GM21526 (cell line): Measurements from ENCODE around the gene LYSMD4.

ENCODE experiments used
- ATAC-seq: cut with Tn5 transposase; IDR thresholded peaks from one replicate; pipeline ENCODE4 v1.9.1; 2021; ENCODE audit warnings: moderate library complexity; ENCODE audit not compliant: unreplicated experiment, low FRiP score

LYSMD4 gene

DNA sequence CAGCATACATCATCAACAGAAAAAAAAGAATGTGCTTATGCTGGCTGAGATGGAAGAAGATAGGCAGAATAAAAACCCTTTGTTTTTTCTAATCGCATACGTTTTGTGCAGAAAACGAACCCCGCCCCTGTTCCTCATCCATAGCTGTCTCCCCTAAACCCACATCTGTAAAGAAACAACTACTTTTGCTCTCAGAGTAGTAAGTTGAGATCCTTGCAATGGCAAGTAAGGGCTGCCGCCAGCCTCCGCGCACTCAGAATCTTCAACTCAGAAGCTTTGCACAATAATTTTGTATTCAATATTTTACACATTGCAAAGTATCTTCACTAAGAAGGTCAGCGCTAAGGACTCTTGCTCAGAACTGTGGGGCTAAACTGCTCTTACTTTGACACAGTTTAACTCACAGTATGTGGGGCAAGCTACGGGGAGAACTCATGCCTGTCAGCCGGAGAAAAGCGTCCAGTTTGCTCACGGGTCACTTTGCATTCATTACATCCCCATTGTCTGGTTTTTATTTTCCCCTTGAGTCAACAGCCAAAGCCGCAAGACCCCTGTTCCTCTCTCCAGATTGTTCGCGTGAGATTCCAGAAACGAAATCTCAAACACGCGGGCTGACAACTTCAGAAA is 1.0 kb downstream of the LYSMD4 start:
- ATAC-seq, result no peak

DNA sequence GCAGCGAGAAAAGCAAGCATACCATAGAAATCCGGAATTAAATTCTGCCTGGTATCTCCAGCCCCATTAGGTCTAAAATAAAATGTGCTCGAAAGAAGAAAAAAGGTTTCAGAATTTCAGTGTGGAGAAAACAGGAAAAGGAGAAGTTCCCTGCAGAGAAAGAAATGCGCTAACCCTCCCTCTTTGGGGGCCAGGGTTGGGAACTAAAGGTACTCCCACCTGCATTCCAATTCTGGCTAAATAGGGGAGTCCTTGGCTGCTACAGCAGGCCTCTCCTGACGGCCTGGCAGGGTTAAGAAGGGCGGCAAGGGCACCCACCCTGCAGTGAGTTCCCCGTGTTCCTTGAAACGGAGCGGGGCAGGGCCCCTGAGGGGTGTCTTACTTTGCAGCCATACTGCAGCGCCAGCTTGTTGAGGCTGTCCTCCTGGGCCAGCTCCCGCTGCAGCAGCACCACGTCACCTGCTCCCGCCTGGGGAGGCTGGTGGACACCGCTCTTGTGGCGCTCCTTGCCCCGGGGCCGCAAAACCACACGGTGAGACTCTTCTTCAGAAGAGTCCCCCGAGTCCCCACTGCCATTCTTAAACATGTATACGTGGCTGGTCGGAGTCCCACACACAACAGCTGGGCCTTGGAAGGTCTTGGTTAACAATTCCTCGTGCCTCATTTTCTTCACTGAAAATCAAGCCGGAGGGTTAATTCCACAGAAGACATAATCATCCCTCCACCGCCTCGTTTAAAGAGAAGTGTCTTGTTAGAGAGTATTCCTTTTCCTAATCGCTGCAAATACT is 1.7 kb downstream of the LYSMD4 start:
- ATAC-seq, result no peak

DNA sequence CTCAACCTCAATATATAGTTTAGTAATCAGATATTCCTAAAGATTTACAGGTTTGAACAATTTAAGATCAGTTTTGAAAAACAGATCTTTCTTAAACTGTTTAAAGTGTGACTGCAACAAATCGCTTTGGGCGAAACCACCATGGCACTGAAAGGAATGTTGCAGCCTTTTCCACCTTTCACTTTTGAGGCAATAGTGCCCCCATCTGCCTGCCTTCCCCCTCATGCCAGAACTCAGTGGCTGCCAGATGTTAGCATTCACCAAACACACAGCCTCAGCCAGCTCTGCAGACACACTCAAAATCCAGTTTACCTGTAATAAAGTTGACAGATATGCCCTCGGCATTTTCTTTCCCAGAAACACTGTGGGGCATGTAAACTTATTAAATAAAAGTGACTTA is 3.3 kb downstream of the LYSMD4 start:
- ATAC-seq, result no peak

DNA sequence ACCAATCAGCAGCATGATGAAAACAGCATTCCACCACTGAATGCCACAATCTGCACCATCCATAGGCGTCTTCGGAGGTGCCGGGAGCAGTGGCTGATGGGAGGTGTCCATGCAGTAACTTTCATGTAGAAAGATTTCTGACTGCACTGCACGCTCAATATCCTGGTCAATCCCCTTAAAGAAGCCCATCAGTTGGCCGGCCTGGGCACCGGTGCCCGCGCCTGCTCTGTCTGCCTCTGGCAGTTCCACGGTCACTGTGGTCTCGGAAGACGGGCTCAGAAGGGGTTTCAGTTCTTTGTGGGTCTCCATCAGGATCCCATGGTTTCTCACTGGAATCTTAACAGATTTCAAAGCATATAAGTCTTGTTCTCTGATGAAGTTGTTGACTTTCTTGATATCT is 3.9 kb downstream of the LYSMD4 start:
- ATAC-seq, result no peak

DNA sequence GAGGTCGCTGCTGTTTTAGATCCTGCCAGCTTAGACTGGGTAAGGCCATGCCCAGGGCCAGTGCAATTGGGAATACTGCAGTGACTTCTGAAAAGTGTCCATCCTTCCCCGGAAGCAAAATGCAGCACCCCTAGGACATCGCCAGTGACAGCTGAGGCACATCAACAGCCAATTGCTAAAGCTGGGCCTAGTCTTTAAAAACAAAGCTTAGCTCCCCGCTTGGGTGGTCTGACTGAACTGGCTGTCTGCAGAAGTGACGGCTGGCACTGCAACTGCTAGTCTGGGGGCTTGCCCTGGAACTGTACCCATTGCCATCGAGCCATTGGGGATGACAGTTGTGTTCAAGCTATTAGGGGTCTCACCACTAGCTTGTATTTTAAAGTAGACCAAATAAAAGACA is 4.3 kb downstream of the LYSMD4 start:
- ATAC-seq, result no peak

DNA sequence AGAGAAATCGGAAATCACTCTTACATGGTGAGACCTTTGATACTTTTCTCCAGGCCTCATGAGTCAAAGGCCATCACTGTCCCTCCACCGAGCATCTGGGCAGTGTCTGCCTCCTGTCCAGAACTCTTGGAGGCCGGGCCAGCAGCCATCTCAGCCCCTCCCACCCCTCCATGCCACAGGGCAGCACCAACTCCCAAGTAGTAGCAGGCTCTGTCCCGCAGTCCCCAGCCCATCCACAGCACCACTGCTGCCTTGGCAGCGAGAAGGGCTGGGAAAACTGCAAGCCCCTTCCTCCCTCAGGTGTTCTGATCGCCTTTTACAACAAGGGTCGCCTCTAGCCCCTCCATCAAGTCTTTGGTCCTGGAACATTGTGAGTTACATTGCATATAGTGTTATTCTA is 5.5 kb downstream of the LYSMD4 start:
- ATAC-seq, result no peak

DNA sequence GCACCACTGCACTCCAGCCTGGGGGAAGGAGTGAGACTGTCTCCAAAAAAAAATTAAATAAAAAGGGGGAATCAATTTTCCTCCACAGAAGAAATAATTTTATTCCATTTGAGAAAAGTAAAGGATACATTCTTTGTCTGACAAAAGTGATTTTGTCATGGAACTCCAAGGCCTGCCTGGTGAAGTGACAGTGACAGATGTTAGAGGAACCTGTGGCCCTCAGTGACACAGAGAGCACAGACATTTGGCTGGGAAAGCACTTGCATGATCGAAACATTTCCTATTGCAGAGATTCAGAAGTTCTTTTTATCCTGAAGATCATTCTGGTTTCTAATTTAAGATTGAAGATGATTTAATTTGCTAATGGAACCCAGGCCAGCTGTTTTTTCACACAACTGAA is 5.9 kb downstream of the LYSMD4 start:
- no peak for ATAC-seq

DNA sequence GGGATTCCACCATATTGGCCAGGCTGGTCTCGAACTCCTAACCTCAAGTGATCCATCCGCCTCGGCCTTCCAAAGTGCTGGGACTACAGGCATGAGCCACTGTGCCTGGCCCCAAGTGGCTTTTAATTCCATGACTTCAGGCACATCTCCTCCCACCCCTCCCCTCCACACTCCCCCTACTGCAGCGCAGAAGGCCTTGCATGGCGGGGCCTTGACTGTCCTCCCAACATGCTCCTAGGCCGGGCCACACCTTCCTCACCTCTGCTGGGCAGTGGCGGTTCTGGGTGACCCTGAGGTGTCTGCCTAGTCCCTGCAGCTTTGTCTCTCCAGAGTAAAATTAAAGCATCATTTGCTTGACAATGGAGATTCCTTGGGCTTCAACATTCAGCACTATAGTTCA is 6.9 kb downstream of the LYSMD4 start:
- no peak for ATAC-seq

DNA sequence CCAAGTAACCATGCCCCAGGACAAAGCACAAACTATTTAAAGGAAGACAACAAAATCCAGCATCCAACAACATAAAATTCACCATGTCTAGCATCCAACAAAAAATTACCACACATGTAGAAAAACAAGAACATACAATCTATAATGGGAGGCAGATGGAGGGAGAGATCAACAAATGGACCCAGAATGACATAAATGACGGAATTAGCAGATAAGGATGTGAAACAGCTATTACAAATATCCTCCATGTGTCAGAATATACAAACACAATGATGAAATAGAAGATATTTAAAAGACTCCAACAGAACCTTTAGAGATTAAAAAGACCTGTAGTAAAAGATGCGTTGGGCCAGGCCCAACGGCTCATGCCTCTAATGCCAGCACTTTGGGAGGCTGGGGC is 10.8 kb downstream of the LYSMD4 start:
- no peak for ATAC-seq

DNA sequence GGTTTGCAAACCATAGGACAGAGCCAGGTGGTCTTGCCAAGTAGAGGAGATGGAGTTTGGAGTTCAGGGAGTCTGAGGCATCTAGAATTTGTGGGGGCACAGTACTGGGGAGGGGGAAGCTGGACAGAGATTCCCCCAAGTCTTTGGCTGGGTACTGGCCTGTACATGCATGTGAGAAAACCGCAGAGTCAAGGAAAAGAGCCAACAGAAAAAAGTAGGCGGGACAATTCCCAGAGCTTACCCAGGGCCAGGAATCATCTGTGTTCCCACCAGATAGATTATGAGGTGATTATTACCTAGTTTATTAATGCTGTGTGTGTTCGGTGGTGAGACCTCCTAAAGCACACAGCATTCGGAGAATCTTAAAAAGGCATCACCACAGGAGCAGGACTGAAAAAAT is 11.3 kb downstream of the LYSMD4 start:
- ATAC-seq, result no peak

DNA sequence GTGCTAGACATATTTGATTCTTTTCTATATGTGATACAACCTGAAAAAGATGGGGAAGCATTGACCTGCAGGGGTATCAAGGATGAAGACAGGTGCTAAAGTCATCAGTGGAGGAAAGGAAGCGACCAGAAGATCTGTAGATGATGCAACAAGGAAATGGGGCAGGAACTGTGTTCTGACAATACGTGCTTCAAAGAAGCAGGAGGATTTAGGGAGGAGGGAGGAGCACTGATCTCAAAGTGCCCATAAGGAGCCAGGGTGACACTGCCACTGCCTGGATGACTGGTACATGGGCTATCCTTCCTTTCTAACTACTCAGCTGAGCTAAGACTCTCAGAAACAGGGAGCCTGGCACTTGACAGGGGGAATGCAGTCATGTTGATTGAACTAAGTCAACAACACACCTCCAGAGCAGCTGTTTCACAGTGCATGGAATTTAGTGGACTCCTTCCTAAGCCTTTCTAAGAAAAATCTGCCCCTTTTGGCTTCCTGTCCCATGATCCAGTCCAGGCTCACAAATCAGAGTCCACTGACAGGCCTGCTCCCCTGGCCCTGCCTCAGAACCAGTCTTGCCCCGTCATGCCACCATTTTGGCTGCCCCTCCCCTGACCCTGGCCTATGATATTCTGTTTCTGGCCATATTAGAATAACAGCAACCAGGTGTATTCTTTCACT is 12.0 kb downstream of the LYSMD4 start:
- no peak for ATAC-seq

DNA sequence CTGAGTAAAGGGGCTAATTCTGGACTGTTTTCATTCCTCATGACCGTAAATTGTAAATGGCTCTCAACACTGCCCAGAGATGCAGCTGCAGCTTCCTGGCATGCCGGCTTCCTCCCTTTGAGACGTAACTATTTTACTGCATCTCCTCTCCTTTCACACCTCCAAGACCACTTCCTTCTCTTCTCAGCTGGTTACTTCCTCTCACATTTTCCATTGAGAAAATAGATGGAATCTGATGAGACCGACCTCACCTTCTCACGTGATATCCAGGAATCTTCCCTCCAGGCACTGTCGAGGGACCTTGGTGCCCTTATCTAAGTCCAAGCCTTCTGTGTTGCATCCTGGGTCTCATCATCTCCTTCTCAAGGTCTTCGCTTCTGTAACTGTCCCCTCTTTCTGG is 12.7 kb downstream of the LYSMD4 start:
- ATAC-seq, result no peak

DNA sequence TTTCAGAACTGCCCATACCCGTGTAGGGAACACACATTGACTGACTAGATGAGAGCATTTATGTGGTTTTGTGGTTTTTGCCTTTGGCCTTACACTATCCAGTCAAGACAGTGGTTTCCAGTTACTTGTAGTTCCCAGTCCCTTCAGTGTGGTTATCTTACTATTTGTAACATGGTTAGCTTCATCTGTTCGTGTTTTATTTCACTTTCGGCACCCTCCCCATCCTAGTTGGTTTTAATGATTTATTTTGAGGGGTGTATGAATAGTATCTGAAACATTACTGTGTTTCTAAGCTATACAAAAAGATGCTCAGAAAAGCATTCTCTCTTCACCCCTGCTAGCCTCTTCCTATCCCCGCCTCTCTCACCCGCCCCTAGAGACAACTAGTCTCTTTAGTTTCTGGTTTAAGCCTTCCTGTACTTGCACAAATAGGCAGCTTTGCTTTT is 14.1 kb downstream of the LYSMD4 start:
- ATAC-seq, result peak; percentile 79

DNA sequence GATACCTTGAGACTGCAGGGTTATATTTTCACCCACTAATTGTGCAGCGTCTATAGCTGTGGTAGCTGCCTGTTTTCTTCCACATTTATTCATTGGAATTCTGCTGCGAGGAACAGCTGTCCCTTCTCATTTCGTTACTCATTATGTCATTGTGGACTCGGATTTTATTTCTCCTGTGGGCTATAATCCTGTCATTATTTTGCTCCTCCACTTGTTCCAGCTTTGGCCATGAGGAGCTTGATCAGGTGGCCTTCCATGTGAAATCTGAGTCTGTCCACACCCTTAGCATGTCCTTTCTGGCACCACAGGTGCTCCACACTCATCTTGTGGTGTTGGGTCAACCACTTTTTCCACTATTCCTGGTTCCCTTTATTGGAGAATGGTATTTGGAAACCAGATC is 14.8 kb downstream of the LYSMD4 start:
- ATAC-seq, result no peak

DNA sequence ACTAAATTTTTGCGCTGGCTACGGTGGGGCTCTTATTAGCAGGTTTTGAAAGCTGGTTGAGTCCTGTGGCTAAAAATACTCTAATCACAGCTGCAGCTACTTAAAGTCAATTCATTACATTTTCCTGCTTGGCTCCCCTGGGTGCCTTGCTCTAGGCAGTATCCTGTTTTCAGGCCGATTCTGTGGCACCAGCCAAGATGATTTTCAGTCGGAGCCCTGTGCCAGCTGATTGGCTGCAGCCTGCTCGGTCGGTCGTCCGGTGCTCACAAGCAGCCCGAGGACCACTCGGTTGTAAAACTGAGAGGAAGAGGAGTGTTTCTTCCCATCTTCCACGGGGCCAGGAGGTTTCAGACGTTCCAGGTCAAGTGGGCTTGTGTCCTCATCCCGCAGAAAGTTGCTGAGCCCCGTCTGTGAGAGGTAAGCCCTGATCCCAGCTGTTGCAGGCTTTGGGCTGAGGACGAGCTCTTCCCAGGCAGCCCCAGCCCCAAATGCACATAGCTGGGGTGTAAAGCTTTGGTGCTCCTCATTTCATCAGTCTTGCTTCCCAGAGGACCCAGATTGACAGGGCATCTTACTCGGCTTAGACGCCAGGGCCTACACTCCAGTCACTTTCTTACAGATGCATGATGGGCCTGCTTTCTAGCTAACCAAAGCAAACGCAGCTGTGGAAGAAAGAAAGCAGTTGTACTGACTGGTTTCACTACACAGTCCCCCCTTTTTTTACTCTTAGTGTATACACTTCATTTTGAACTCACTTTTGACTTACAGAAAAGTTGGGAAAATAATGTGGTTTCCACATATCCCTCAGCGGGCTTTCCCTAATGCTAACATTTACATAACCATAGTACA is 15.9 kb downstream of the LYSMD4 start:
- ATAC-seq, result no peak

DNA sequence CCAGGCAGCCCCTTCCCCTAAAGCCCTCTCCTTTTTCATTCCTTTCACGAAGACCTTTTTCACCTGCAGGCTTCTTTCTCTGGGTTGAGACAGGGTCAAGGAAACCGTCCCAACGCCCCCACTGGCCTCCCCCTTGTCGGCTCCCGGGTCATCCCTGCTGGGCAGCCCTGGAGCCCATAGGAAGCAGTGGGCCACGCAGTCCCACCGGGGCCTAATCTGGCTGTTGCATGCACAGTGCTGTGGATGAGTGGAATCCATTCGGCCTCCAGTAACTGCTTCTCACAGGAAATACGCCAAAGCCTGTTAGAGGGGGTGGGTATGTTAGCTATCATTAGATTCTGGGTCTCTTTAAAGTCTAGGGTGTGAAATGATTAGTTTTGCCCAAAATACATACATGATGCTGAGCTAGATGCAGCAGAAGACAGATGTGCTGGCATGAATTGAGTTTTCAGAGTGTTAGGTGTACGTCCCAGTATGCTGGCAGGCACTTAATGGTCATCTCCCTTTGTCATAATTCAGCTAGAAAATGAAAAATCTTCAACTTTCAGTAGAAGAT is 16.6 kb downstream of the LYSMD4 start:
- ATAC-seq, result no peak

DNA sequence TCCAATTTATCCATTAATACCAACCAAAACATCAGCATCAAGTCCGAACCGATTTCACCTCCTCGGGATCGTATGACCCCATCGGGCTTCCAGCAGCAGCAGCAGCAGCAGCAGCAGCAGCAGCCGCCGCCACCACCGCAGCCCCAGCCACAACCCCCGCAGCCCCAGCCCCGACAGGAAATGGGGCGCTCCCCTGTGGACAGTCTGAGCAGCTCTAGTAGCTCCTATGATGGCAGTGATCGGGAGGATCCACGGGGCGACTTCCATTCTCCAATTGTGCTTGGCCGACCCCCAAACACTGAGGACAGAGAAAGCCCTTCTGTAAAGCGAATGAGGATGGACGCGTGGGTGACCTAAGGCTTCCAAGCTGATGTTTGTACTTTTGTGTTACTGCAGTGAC is 20.8 kb downstream of the LYSMD4 start:
- ATAC-seq, result no peak

DNA sequence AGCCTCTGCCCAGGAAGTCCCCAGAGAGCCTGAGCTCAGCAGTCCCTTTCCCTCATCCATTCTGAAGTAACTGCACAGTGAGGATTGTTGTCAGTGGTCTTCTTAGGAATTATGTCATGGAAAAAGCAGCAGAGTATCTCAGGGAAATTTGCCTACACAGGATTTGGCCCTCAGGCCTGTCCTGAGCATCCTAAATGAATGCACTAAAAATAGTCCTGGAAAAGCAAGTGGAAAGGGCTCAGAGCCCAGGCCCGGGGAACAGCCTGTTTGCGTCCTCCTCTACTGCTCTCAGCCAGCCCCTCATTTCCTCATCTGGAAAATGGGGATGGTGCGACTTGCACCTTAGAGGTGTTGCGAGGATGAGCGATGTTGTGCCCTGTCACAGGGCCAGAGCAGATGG is 21.6 kb downstream of the LYSMD4 start:
- no peak for ATAC-seq

DNA sequence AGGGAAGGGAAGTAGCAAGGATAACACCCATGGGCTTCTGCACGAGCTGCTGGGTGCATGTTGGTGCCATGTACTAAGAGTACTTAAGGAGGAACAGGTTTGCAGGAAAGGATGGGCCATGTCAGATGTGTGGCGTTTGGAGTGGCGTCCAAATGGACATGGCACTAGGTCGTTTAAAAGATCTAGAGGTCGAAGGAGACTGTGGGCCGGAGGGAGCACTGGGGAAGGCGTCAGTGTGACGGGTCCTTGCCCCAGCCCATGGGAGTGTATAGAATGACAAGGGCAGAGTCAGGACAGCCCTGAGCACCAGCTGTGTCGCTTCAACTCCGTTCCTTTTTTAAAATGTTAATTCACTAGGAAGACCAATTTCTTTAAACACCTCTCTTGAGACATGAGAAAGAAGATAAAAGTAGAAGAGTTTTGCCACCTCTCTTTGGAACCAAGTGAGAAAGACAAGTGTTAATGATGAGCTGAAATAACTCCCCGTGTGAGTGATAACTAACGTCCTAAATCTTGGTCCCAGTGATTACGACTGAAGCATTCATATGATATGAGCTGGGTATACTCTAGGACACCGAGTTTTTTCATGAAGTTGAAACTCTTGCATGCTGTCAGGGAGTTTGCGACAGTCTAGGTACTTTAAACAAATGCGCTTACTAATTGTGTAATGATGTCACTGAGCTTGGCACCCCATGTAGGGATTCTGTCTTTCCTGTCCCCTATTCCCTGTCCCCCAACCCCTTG is 23.8 kb downstream of the LYSMD4 start:
- no peak for ATAC-seq

DNA sequence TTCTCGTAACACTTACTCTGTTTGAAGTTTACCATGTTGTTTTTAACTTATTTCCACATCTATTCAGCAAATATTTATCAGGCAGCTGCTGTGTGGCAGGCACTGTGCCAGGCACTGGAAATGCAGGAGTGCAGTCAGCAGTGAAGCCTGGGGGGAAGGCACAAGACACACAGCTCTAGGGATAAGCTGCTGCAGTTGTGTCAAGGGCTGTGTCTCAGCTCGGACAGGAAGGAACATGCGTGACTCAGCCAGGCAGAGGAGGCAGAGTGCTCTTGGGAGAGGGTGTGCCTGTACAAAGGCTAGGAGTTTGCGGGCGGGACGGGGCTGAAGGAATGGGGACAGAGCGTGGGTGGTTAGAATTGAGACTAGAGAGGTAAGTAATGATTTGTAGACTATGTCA is 24.7 kb downstream of the LYSMD4 start:
- ATAC-seq, result no peak
